Measurements from ENCODE around the gene TREX2. TPM values are rescaled to one million over a fixed set of nuclear protein-coding genes. Genes with fewer than 3 reads are reported as not detected.

Gene TREX2
- total RNA-seq, 4 donors from 2014 or later = 0.78 to 2.3 (median 1.2) TPM; not detected in 1

DNA sequence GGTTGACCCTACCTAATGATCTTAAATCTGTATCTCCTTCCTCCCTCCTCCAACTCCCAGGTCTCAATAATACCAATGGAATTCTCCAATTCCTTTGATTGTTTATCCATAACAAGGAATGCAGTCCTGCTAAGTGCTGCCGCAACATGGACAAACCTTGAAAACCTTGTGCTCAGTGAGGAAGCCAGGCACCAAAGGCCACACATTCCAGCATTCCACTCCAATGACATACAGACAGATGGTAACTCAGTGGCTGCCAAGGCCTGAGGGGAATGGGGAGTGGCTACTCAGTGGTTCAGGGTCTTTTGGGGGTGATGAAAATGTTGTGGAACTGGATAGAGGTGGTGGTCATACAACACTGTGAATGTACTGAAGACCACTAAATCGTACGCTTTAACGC is 14.1 kb upstream of the TREX2 start:
- TF ChIP-seq, protein P1, sequence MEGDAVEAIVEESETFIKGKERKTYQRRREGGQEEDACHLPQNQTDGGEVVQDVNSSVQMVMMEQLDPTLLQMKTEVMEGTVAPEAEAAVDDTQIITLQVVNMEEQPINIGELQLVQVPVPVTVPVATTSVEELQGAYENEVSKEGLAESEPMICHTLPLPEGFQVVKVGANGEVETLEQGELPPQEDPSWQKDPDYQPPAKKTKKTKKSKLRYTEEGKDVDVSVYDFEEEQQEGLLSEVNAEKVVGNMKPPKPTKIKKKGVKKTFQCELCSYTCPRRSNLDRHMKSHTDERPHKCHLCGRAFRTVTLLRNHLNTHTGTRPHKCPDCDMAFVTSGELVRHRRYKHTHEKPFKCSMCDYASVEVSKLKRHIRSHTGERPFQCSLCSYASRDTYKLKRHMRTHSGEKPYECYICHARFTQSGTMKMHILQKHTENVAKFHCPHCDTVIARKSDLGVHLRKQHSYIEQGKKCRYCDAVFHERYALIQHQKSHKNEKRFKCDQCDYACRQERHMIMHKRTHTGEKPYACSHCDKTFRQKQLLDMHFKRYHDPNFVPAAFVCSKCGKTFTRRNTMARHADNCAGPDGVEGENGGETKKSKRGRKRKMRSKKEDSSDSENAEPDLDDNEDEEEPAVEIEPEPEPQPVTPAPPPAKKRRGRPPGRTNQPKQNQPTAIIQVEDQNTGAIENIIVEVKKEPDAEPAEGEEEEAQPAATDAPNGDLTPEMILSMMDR (IDR thresholded peaks at IDR 0.05) = no peak
- no peak for TF ChIP-seq POLR2A (IDR thresholded peaks at IDR 0.05; ENCODE audit: low read depth)
- no peak for TF ChIP-seq EP300 (IDR thresholded peaks at IDR 0.05)
- no peak for TF ChIP-seq POLR2AphosphoS5 (IDR thresholded peaks at IDR 0.05)
- WGBS = 89% methylated on average over 4 of the region's 4 CpGs
- intact Hi-C loops (cut with DNase I) = no loop called here
- no peak overlapping the region for H3K27ac ChIP-seq (replicated peaks in 1 of 4)
- no peak overlapping the region for H3K4me3 ChIP-seq
- no peaks in the 10 kb centered on the region for H3K9me3 ChIP-seq
- peaks cover 0 to 52% (median 18%) of the 10 kb centered on the region in 4 donors for H3K36me3 ChIP-seq
- H3K27me3 ChIP-seq = no peaks in the 10 kb centered on the region
- DNase-seq (ENCODE audit: extremely low spot score) = no peak
- peaks cover 6 to 22% (median 10%) of the 10 kb centered on the region in 4 donors for H3K4me1 ChIP-seq

DNA sequence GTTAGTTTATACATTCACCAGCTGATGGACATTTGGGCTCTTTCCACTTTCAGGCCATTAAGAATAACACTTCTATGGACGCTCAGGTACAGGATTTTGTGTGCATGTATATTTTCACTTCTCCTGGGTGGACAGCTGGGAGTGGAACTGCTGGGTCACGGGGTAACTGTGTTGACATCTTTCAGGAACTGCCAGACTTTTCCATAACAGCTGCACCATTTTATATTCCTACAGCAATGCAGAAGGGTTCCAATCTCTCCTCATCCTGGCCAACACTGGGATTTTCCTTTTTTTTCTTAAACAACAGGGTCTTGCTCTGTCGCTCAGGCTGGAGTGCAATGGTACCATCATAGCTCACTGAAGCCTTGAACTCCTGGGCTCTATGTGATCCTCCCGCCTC is 12.6 kb upstream of the TREX2 start:
- H3K27me3 ChIP-seq = no peaks in the 10 kb centered on the region
- no peak overlapping the region for H3K4me3 ChIP-seq
- no peaks in the 10 kb centered on the region for H3K9me3 ChIP-seq
- TF ChIP-seq EP300 (IDR thresholded peaks at IDR 0.05) (no peak), POLR2A (IDR thresholded peaks at IDR 0.05; ENCODE audit: low read depth) (no peak), POLR2AphosphoS5 (IDR thresholded peaks at IDR 0.05) (no peak)
- TF ChIP-seq, protein P1 (IDR thresholded peaks at IDR 0.05) = no peak
- intact Hi-C loops (cut with DNase I) = no loop called here
- 75% methylated on average over 4 of the region's 4 CpGs for WGBS
- H3K4me1 ChIP-seq = peaks cover 6 to 22% (median 10%) of the 10 kb centered on the region in 4 donors
- H3K27ac ChIP-seq (replicated peaks in 1 of 4) = no peak overlapping the region
- H3K36me3 ChIP-seq = peaks cover 0 to 57% (median 19%) of the 10 kb centered on the region in 4 donors
- no peak for DNase-seq (ENCODE audit: extremely low spot score)

GRCh38 chrX:153457827-153458466 is 12.1 kb upstream of the TREX2 start:
- H3K9me3 ChIP-seq = no peaks in the 10 kb centered on the region
- DNase-seq (ENCODE audit: extremely low spot score) = no peak
- WGBS = 83% methylated on average over 15 of the region's 17 CpGs
- H3K36me3 ChIP-seq = peaks cover 0 to 52% (median 19%) of the 10 kb centered on the region in 4 donors
- TF ChIP-seq EP300 (IDR thresholded peaks at IDR 0.05) (no peak), POLR2AphosphoS5 (IDR thresholded peaks at IDR 0.05) (no peak), POLR2A (IDR thresholded peaks at IDR 0.05; ENCODE audit: low read depth) (no peak)
- TF ChIP-seq, protein P1 (IDR thresholded peaks at IDR 0.05) = no peak
- intact Hi-C loops (cut with DNase I) = no loop called here
- no peak overlapping the region for H3K4me3 ChIP-seq
- no peak overlapping the region for H3K27ac ChIP-seq (replicated peaks in 1 of 4)
- no peaks in the 10 kb centered on the region for H3K27me3 ChIP-seq
- H3K4me1 ChIP-seq = peaks cover 6 to 22% (median 10%) of the 10 kb centered on the region in 4 donors

- no peaks in the 10 kb centered on the region for H3K9me3 ChIP-seq
Observed at GRCh38 chrX:153457136-153457825, 11.4 kb upstream of the TREX2 start.

More at GRCh38 chrX:153457136-153457825, 11.4 kb upstream of the TREX2 start:
- Histone ChIP-seq H3K27me3 (no peaks in the 10 kb centered on the region), H3K4me1 (peaks cover 6 to 22% (median 10%) of the 10 kb centered on the region in 4 donors), H3K27ac (replicated peaks in 1 of 4) (no peak overlapping the region), H3K36me3 (peaks cover 0 to 45% (median 16%) of the 10 kb centered on the region in 4 donors), H3K4me3 (no peak overlapping the region)
- intact Hi-C loops (cut with DNase I) = no loop called here
- no peak for DNase-seq (ENCODE audit: extremely low spot score)
- TF ChIP-seq, protein P1 (IDR thresholded peaks at IDR 0.05) = no peak
- TF ChIP-seq EP300 (IDR thresholded peaks at IDR 0.05) (no peak), POLR2A (IDR thresholded peaks at IDR 0.05; ENCODE audit: low read depth) (no peak), POLR2AphosphoS5 (IDR thresholded peaks at IDR 0.05) (no peak)
- 85% methylated on average over 9 of the region's 18 CpGs for WGBS

Data from esophagus muscularis mucosa (tissue), 4 donors.